ENCODE data around the gene COL4A6.
A peak's percentile ranks its signal among the peaks of the same experiment; 100 is the strongest.
"Not testable (repeated sequence)": the region's sequence is repeated elsewhere in the genome, so short reads cannot be mapped to it uniquely, and the experiment has no call there.

Gene COL4A6

GRCh38 chrX:108438110-108438623, at the start of gene COL4A6:
COL4A6 (minus strand) TSS chrX:108438422; CDS start chrX:108438196, 226 bp downstream.
- Mint-ChIP-seq H3K4me1 (no peaks in the 10 kb centered on the region), H3K27ac (ENCODE audit: low read depth) (no peak within 1 kb of the TSS), H3K4me3 (no peak within 1 kb of the TSS), H3K9me3 (no peaks in the 10 kb centered on the region), H3K27me3 (peaks cover 31% of the 10 kb centered on the region), H3K36me3 (ENCODE audit: insufficient read depth) (peaks cover 4% of the 10 kb centered on the region)
- ATAC-seq (replicated peaks; ENCODE audit: extremely low read depth, poor library complexity, severe bottlenecking) = no peak
- no peak for DNase-seq (ENCODE audit: low spot score in 2 of 2)

DNA sequence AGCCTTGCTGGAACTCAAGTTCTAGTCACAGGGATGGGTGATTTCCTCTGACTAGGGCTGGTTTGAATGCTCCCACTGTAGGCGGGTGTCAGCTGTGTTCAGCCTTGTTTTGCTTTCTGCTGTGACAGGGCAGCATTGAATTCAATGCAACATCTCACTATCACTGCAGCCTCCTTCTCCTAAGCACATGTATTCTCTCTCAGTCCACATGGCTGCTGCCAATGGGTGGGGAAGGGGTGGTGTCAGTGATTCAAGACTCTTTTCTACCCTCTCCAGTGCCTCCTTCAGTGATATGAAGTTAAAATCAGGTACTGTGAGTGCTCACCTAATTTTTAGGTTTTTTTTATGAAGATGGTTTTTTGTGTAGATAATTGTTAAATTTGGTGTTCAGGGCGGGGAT, 47.7 kb upstream of the COL4A6 start:
- Mint-ChIP-seq H3K27ac (ENCODE audit: low read depth) (no peak overlapping the region), H3K9me3 (no peaks in the 10 kb centered on the region), H3K4me1 (no peaks in the 10 kb centered on the region), H3K36me3 (ENCODE audit: insufficient read depth) (no peaks in the 10 kb centered on the region), H3K27me3 (no peaks in the 10 kb centered on the region), H3K4me3 (no peak overlapping the region)
- DNase-seq (ENCODE audit: low spot score in 2 of 2) (no peak), ATAC-seq (replicated peaks; ENCODE audit: extremely low read depth, poor library complexity, severe bottlenecking) (no peak)

DNA sequence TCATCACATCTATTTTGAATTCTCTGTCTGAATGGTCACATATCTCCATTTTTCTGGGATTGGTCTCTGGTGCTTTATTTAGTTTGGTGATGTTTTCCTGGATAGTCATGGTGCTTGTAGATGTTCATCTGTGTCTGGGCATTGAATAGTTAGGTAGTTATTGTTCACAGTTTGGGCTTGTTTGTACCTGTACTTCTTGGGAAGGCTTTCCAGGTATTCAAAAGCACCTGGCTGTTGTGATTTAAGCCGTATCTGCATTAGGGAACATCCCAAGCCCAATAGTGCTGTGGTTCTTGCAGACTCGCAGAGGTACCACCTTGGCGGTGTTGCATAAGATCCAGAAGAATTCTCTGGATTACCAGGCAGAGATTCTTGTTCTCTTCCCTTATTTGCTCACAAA, 46.0 kb upstream of the COL4A6 start:
- Mint-ChIP-seq H3K27ac (ENCODE audit: low read depth) (no peak overlapping the region), H3K27me3 (no peaks in the 10 kb centered on the region), H3K36me3 (ENCODE audit: insufficient read depth) (no peaks in the 10 kb centered on the region), H3K4me3 (no peak overlapping the region), H3K9me3 (no peaks in the 10 kb centered on the region), H3K4me1 (no peaks in the 10 kb centered on the region)
- ATAC-seq (replicated peaks; ENCODE audit: extremely low read depth, poor library complexity, severe bottlenecking) = no peak
- DNase-seq (ENCODE audit: low spot score in 2 of 2) = no peak

DNA sequence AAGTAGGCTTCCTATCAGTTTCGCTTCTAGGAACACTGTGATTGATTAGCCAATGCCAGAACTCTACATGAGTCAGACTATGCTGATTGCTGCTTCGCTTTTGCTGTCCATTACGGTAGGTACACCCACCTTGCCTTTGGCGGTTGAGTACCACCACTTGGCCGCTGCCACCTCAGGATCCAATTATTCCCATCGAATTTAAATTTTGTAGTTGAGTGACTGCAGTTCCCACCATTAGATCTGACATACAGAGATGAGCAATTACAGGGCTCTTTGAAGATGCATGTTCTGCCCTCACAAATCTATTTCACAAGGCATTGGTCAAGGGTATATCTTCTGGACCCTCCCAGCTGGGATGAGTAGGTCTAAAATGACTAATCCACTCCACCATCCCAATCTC, 43.3 kb upstream of the COL4A6 start:
- H3K4me3 Mint-ChIP-seq; H3K4me1 Mint-ChIP-seq; ATAC-seq (replicated peaks; ENCODE audit: extremely low read depth, poor library complexity, severe bottlenecking); DNase-seq (ENCODE audit: low spot score in 2 of 2); H3K9me3 Mint-ChIP-seq; H3K36me3 Mint-ChIP-seq (ENCODE audit: insufficient read depth); H3K27ac Mint-ChIP-seq (ENCODE audit: low read depth); H3K27me3 Mint-ChIP-seq: not testable (repeated sequence)

DNA sequence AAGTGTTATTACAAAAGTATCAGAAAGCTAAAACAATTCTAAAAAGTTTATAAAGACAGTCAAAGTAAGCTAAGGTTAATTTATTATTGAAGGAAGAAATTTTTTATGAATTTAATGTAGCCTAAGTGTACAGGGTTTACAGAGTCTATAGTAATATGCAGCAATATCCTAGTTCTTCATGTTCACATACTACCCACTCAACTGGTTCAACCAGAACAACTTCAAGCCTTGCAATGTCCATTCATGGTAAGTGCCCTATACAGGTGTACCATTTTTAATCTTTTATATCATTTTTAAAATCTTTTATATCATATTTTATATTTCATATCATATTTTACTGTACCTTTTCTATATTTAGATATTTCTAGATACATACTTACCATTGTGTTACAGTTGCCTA, 35.8 kb upstream of the COL4A6 start:
- ATAC-seq (replicated peaks; ENCODE audit: extremely low read depth, poor library complexity, severe bottlenecking) = no peak
- H3K4me1 Mint-ChIP-seq = no peaks in the 10 kb centered on the region
- H3K9me3 Mint-ChIP-seq = peaks cover 5% of the 10 kb centered on the region
- no peak overlapping the region for H3K27ac Mint-ChIP-seq (ENCODE audit: low read depth)
- no peaks in the 10 kb centered on the region for H3K27me3 Mint-ChIP-seq
- H3K4me3 Mint-ChIP-seq = no peak overlapping the region
- no peaks in the 10 kb centered on the region for H3K36me3 Mint-ChIP-seq (ENCODE audit: insufficient read depth)
- no peak for DNase-seq (ENCODE audit: low spot score in 2 of 2)

GRCh38 chrX:108468486-108468885, 30.3 kb upstream of the COL4A6 start:
- no peak overlapping the region for H3K27ac Mint-ChIP-seq (ENCODE audit: low read depth)
- ATAC-seq (replicated peaks; ENCODE audit: extremely low read depth, poor library complexity, severe bottlenecking) = no peak
- H3K4me3 Mint-ChIP-seq = no peak overlapping the region
- H3K9me3 Mint-ChIP-seq = no peaks in the 10 kb centered on the region
- DNase-seq (ENCODE audit: low spot score in 2 of 2) = no peak
- H3K27me3 Mint-ChIP-seq = no peaks in the 10 kb centered on the region
- H3K4me1 Mint-ChIP-seq = no peaks in the 10 kb centered on the region
- no peaks in the 10 kb centered on the region for H3K36me3 Mint-ChIP-seq (ENCODE audit: insufficient read depth)

DNA sequence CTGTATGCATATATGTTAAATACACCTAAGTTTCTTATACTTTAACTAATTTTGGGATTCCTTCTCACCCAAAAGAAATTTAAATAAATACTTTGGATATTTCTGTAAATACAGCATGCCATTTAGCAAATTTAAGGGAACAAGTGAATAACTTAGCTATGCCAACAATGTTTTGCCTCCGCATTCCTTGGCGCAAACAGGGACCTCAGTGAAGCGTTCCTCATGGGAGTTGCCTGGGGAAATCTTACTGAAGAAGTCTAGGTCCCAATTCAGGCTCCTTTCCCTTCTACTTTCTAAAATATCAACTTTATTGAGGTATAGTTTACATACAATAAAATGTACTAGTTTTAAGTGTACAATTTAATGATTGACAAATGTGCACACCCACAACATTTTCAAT, 26.4 kb upstream of the COL4A6 start:
- ATAC-seq (replicated peaks; ENCODE audit: extremely low read depth, poor library complexity, severe bottlenecking) (no peak), DNase-seq (ENCODE audit: low spot score in 2 of 2) (no peak)
- no peaks in the 10 kb centered on the region for H3K27me3 Mint-ChIP-seq
- no peaks in the 10 kb centered on the region for H3K4me1 Mint-ChIP-seq
- H3K4me3 Mint-ChIP-seq = no peak overlapping the region
- no peaks in the 10 kb centered on the region for H3K9me3 Mint-ChIP-seq
- H3K27ac Mint-ChIP-seq (ENCODE audit: low read depth) = no peak overlapping the region
- no peaks in the 10 kb centered on the region for H3K36me3 Mint-ChIP-seq (ENCODE audit: insufficient read depth)

- DNase-seq (ENCODE audit: low spot score in 2 of 2) = no peak
- Mint-ChIP-seq H3K4me3 (no peak overlapping the region), H3K27me3 (no peaks in the 10 kb centered on the region), H3K36me3 (ENCODE audit: insufficient read depth) (no peaks in the 10 kb centered on the region), H3K4me1 (no peaks in the 10 kb centered on the region), H3K9me3 (no peaks in the 10 kb centered on the region), H3K27ac (ENCODE audit: low read depth) (no peak overlapping the region)
- no peak for ATAC-seq (replicated peaks; ENCODE audit: extremely low read depth, poor library complexity, severe bottlenecking)
Measured at GRCh38 chrX:108456971-108457477, 18.8 kb upstream of the COL4A6 start.

DNA sequence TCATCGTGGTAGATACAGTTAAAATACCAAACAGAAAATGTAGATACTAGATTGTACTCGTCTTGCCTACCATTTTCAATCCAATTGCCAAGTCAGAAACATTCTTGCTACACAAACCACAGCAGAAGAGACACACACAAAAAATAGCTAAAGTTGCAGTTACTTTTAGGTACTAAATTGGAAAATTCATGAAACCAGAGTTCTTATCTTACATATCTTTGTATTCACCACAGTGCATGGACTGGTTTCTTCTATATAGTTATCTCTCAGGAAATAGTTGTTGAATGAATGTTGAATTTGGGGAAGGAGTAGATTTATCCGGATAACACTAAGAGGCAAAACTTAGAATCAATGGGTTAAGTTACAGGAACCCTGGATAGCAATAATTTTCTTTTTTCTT, 15.6 kb upstream of the COL4A6 start:
- no peak overlapping the region for H3K27ac Mint-ChIP-seq (ENCODE audit: low read depth)
- no peaks in the 10 kb centered on the region for H3K36me3 Mint-ChIP-seq (ENCODE audit: insufficient read depth)
- no peaks in the 10 kb centered on the region for H3K27me3 Mint-ChIP-seq
- H3K4me3 Mint-ChIP-seq = no peak overlapping the region
- no peaks in the 10 kb centered on the region for H3K9me3 Mint-ChIP-seq
- no peaks in the 10 kb centered on the region for H3K4me1 Mint-ChIP-seq
- DNase-seq (ENCODE audit: low spot score in 2 of 2) (no peak), ATAC-seq (replicated peaks; ENCODE audit: extremely low read depth, poor library complexity, severe bottlenecking) (no peak)

GRCh38 chrX:108447303-108447702, 9.1 kb upstream of the COL4A6 start:
- ATAC-seq (replicated peaks; ENCODE audit: extremely low read depth, poor library complexity, severe bottlenecking) = no peak
- H3K4me1 Mint-ChIP-seq = no peaks in the 10 kb centered on the region
- H3K27ac Mint-ChIP-seq (ENCODE audit: low read depth) = no peak overlapping the region
- no peak for DNase-seq (ENCODE audit: low spot score in 2 of 2)
- H3K27me3 Mint-ChIP-seq = no peaks in the 10 kb centered on the region
- no peaks in the 10 kb centered on the region for H3K9me3 Mint-ChIP-seq
- no peaks in the 10 kb centered on the region for H3K36me3 Mint-ChIP-seq (ENCODE audit: insufficient read depth)
- H3K4me3 Mint-ChIP-seq = no peak overlapping the region

DNA sequence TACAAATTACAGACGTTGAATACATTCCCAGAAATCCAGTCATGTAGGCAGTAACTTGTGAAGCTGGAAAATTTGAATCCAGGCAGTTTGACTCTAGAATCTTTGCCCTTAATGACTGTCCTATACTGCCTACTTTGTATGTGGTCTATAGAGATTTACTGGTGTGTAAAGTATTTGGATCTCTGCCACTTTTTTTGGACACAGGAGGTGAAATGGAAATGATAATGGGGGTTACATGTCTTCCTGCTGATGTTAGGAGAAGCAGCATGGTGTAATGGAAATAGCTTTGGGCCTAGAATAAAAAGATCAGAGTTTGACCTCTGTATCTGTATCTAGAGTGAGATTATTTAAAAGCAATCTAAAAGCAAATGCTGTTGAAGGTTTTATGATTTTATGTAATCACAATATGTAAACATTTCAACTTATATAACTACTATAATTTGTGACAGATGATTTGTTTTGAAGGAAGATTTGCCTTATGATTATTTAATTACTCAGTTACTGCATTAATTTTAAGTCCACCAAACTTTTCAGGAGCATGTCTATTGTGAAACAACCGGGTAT, 4.8 kb upstream of the COL4A6 start:
- H3K4me1 Mint-ChIP-seq = no peaks in the 10 kb centered on the region
- peaks cover 27% of the 10 kb centered on the region for H3K27me3 Mint-ChIP-seq
- H3K4me3 Mint-ChIP-seq = no peak overlapping the region
- DNase-seq (ENCODE audit: low spot score in 2 of 2) = no peak
- no peaks in the 10 kb centered on the region for H3K9me3 Mint-ChIP-seq
- H3K36me3 Mint-ChIP-seq (ENCODE audit: insufficient read depth) = peaks cover 2% of the 10 kb centered on the region
- H3K27ac Mint-ChIP-seq (ENCODE audit: low read depth) = no peak overlapping the region
- ATAC-seq (replicated peaks; ENCODE audit: extremely low read depth, poor library complexity, severe bottlenecking) = no peak

DNA sequence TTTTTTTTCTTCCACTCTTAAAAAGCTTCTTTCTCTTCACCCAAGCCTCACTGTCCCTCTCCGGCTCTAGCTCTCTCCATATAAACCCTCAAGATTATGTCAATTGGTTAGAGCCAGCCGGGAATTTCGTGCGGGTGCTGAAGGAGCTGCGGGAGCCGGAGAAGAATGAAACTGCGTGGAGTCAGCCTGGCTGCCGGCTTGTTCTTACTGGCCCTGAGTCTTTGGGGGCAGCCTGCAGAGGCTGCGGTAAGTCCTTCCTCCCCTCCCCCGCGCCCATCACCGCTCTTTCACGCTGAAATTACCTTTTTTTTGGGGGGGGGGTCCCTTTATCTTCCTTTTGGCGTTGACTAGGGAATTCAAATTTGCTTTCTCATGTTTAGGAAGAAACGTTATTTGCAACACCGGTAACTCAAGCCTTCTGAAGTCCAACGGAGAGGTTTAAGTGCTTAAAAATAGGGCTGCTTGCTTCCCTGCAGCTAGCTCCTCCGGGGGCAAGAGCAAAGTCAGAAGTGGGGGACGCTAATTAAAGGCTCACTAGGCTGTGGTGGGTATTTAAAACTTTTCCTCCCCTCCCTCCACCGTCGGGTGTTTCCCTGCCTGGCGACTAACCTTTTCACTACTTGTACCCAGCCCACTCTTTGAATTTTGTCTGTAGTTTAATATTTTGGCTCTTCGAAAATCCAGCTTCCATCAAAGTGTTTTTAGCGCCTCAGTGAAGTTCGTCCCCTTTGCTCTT, 1.9 kb upstream of the COL4A6 start:
- H3K4me3 Mint-ChIP-seq = peak overlapping the region; percentile 36
- no peak overlapping the region for H3K27ac Mint-ChIP-seq (ENCODE audit: low read depth)
- no peaks in the 10 kb centered on the region for H3K9me3 Mint-ChIP-seq
- ATAC-seq (replicated peaks; ENCODE audit: extremely low read depth, poor library complexity, severe bottlenecking) (no peak), DNase-seq (ENCODE audit: low spot score in 2 of 2) (no peak)
- H3K4me1 Mint-ChIP-seq = no peaks in the 10 kb centered on the region
- peaks cover 31% of the 10 kb centered on the region for H3K27me3 Mint-ChIP-seq
- peaks cover 4% of the 10 kb centered on the region for H3K36me3 Mint-ChIP-seq (ENCODE audit: insufficient read depth)

- Mint-ChIP-seq H3K9me3 (no peaks in the 10 kb centered on the region), H3K36me3 (ENCODE audit: insufficient read depth) (peaks cover 4% of the 10 kb centered on the region), H3K27ac (ENCODE audit: low read depth) (no peak within 1 kb of the TSS), H3K4me1 (no peaks in the 10 kb centered on the region), H3K27me3 (peaks cover 31% of the 10 kb centered on the region), H3K4me3 (peak within 1 kb of the TSS; percentile 36)
- no peak for DNase-seq (ENCODE audit: low spot score in 2 of 2)
- ATAC-seq (replicated peaks; ENCODE audit: extremely low read depth, poor library complexity, severe bottlenecking) = no peak
Measured at GRCh38 chrX:108439426-108439942, 1.3 kb upstream of the COL4A6 start, which contains the start of gene COL4A5. COL4A5 (plus strand) TSS chrX:108439838; CDS start chrX:108440126, 288 bp downstream.
